ENCODE results near the gene DPF3.

DPF3 gene

GRCh38 chr14:72929316-72930080, 35.6 kb upstream of the DPF3 start:
- TF ChIP-seq CTCF (IDR thresholded peaks at IDR 0.05; ENCODE audit: insufficient read depth, low read length, poor library complexity, severe bottlenecking): no peak
- no peak for DNase-seq (ENCODE audit: extremely low read depth, insufficient read length)
- no peaks in the 10 kb centered on the region for H3K27me3 ChIP-seq (replicated peaks; ENCODE audit: control insufficient read depth, insufficient read depth, low read length)
- no peak overlapping the region for H3K4me3 ChIP-seq (replicated peaks; ENCODE audit: low read depth, low read length)
- no peaks in the 10 kb centered on the region; the same call in 1 of the 2 replicates for H3K36me3 ChIP-seq (ENCODE audit: control insufficient read depth, insufficient read depth, low read length)

GRCh38 chr14:72928872-72929271, 35.0 kb upstream of the DPF3 start:
- no peak for TF ChIP-seq CTCF (IDR thresholded peaks at IDR 0.05; ENCODE audit: insufficient read depth, low read length, poor library complexity, severe bottlenecking)
- H3K4me3 ChIP-seq (replicated peaks; ENCODE audit: low read depth, low read length): no peak overlapping the region
- H3K36me3 ChIP-seq (ENCODE audit: control insufficient read depth, insufficient read depth, low read length): no peaks in the 10 kb centered on the region; the same call in 1 of the 2 replicates
- no peak for DNase-seq (ENCODE audit: extremely low read depth, insufficient read length)
- H3K27me3 ChIP-seq (replicated peaks; ENCODE audit: control insufficient read depth, insufficient read depth, low read length): no peaks in the 10 kb centered on the region

- no peaks in the 10 kb centered on the region for H3K27me3 ChIP-seq (replicated peaks; ENCODE audit: control insufficient read depth, insufficient read depth, low read length)
- peak within 1 kb of the TSS; percentile 87 for H3K4me3 ChIP-seq (replicated peaks; ENCODE audit: low read depth, low read length)
- TF ChIP-seq CTCF (IDR thresholded peaks at IDR 0.05; ENCODE audit: insufficient read depth, low read length, poor library complexity, severe bottlenecking): no peak
- no peaks in the 10 kb centered on the region; the same call in 1 of the 2 replicates for H3K36me3 ChIP-seq (ENCODE audit: control insufficient read depth, insufficient read depth, low read length)
- peak; percentile 92 for DNase-seq (ENCODE audit: extremely low read depth, insufficient read length)
Measured at GRCh38 chr14:72926292-72927028, 32.6 kb upstream of the DPF3 start, which contains the start of gene DCAF4. Gene DCAF4 (plus strand): TSS chr14:72926464. CDS start chr14:72937979, 11,515 bp downstream.

- peak overlapping the region; percentile 87 for H3K4me3 ChIP-seq (replicated peaks; ENCODE audit: low read depth, low read length)
- DNase-seq (ENCODE audit: extremely low read depth, insufficient read length): no peak
- H3K36me3 ChIP-seq (ENCODE audit: control insufficient read depth, insufficient read depth, low read length): no peaks in the 10 kb centered on the region; the same call in 1 of the 2 replicates
- no peaks in the 10 kb centered on the region for H3K27me3 ChIP-seq (replicated peaks; ENCODE audit: control insufficient read depth, insufficient read depth, low read length)
- no peak for TF ChIP-seq CTCF (IDR thresholded peaks at IDR 0.05; ENCODE audit: insufficient read depth, low read length, poor library complexity, severe bottlenecking)
Measured at GRCh38 chr14:72925815-72926291, 32.0 kb upstream of the DPF3 start.

- Histone ChIP-seq H3K27me3 (replicated peaks; ENCODE audit: control insufficient read depth, insufficient read depth, low read length) (no peaks in the 10 kb centered on the region), H3K36me3 (ENCODE audit: control insufficient read depth, insufficient read depth, low read length) (no peaks in the 10 kb centered on the region; the same call in 1 of the 2 replicates), H3K4me3 (replicated peaks; ENCODE audit: low read depth, low read length) (peak overlapping the region; percentile 87)
- DNase-seq (ENCODE audit: extremely low read depth, insufficient read length): no peak
- TF ChIP-seq CTCF (IDR thresholded peaks at IDR 0.05; ENCODE audit: insufficient read depth, low read length, poor library complexity, severe bottlenecking): no peak
Measured at GRCh38 chr14:72925171-72925759, 31.4 kb upstream of the DPF3 start.
